A673 (cell line): ENCODE data around the gene MLST8. TPM values are rescaled to one million over a fixed set of nuclear protein-coding genes. Genes with fewer than 3 reads are reported as not detected.

Experiments used
- BruUV-seq: library from RNA; stranded (reverse); fragments of 400-500 nt; replicated peaks from 2 replicates; lab custom pipeline; 2021; lab: Mats Ljungman, UMichigan
- CTCF ChIA-PET: fragments of 300-600 bp; sonication (Branson Sonifier 250); formaldehyde crosslinking; loops from one replicate; lab custom pipeline; 2022; ENCODE audit warnings: antibody characterized with exemption; lab: Charles Lee
- POLR2A ChIA-PET: fragments of 300-600 bp; sonication (Branson Sonifier 250); formaldehyde crosslinking; loops from one replicate; lab custom pipeline; 2022; ENCODE audit warnings: antibody characterized with exemption; ENCODE audit not compliant: low non-redundant PET; lab: Charles Lee
- DNase-seq: peaks from one replicate; pipeline ENCODE4 v3.0.0-alpha.2; 2015; ENCODE audit warnings: low spot score
- H3K27ac ChIP-seq: fragments of 200-600 bp; sonication (generic); 2 replicates; pipeline ENCODE4 v1.5.1; 2016; ENCODE audit warnings: mixed run types, low read depth, mild to moderate bottlenecking, mixed read lengths, antibody characterized with exemption, low read length; ENCODE audit not compliant: poor library complexity, severe bottlenecking
- H3K27me3 ChIP-seq: fragments of 200-600 bp; sonication (generic); replicated peaks from 2 replicates; pipeline ENCODE4 v1.6.1; 2017; ENCODE audit warnings: mixed run types, low read depth, mild to moderate bottlenecking, mixed read lengths, antibody characterized with exemption, low read length; ENCODE audit not compliant: insufficient read depth, poor library complexity
- H3K36me3 ChIP-seq: fragments of 200-600 bp; sonication (generic); 2 replicates; pipeline ENCODE4 v1.6.1; 2016; ENCODE audit warnings: mixed run types, mild to moderate bottlenecking, mixed read lengths, antibody characterized with exemption, low read length; ENCODE audit not compliant: insufficient read depth, poor library complexity, severe bottlenecking
- H3K4me1 ChIP-seq: fragments of 200-600 bp; sonication (generic); 2 replicates; pipeline ENCODE4 v1.6.1; 2017; ENCODE audit warnings: mixed run types, mild to moderate bottlenecking, mixed read lengths, antibody characterized with exemption, low read length; ENCODE audit not compliant: insufficient read depth, poor library complexity, severe bottlenecking
- H3K4me3 ChIP-seq: fragments of 200-600 bp; sonication (generic); 2 replicates; pipeline ENCODE4 v1.5.1; 2016; ENCODE audit warnings: low read depth, mixed run types, mild to moderate bottlenecking, mixed read lengths, low read length; ENCODE audit not compliant: poor library complexity, severe bottlenecking
- H3K9me3 ChIP-seq: fragments of 200-600 bp; sonication (generic); 2 replicates; pipeline ENCODE4 v1.6.1; 2016; ENCODE audit warnings: mixed run types, low read depth, mild to moderate bottlenecking, mixed read lengths, antibody characterized with exemption, low read length; ENCODE audit not compliant: poor library complexity, severe bottlenecking
- EZH2 ChIP-seq: fragments of 200-600 bp; sonication (generic); IDR thresholded peaks from 2 replicates; pipeline ENCODE4 v1.6.1; 2017; ENCODE audit warnings: borderline replicate concordance, low read depth, mild to moderate bottlenecking, mixed read lengths, antibody characterized with exemption, low read length; ENCODE audit not compliant: poor library complexity, severe bottlenecking
- intact Hi-C: fragments of 100-400 bp; cut with micrococcal nuclease; formaldehyde crosslinking; loops from one replicate; pipeline ENCODE4 v1.10.0; 2022; ENCODE audit not compliant: unreplicated experiment
- total RNA-seq: library from RNA; stranded (reverse); gene quantifications from 2 replicates; pipeline ENCODE4 v1.2.3, GENCODE V29; 2021
- TF ChIP-seq, protein P1 (sequence below): fragments of 300-800, 200-600 bp; sonication (generic); conservative IDR thresholded peaks from 2 replicates; pipeline ENCODE4 v1.5.1; 2017; ENCODE audit warnings: low read depth, mild to moderate bottlenecking, antibody characterized with exemption, low read length, moderate library complexity, mixed read lengths

The MLST8 gene
- total RNA-seq, 1 experiment from 2014 or later, result 58.3 TPM

DNA sequence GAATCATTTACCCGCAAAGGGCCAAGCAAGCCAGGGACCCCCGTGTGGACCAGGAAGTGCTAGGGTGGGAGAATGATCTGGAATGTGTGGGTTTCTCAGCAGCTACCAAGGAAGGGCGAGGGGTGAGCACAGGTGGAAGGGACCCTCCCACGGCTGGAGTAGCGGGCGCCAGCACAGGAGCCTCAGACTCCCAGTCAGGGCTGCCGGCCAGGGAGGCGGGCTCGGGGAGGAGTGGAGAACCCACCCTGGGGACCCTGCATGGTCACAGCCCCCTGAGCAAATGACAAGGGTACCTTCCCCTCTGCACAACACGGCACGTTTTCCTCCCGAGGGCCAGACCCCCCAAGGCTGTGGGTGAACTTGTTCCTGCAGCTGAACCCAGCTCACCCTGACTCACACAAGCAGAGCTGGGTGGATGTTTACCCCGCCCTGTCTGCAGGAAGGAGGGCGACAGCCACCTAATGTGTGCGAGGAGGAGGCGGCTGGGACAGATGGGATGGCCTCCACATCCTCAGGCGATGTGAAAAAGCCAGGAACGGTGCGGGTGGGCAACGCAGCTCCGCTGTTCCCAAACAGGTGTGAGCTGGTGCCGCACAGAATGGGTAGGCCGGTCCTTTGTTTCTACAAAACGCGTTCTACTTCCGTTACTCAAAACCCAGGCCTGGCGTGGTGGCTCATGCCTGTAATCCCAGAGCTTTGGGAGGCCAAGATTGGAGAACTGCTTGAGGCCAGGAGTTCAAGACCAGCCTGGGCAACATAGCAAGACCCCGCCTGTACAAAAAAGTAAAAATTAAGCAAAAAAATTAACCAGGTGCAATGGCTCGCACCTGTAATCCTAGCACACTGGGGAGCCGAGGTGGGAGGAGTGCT is 39.9 kb downstream of the MLST8 start:
- intact Hi-C loops, result no loop called here
- no peak overlapping the region for H3K4me3 ChIP-seq
- no TSS peak for BruUV-seq
- no peaks in the 10 kb centered on the region for H3K27me3 ChIP-seq
- ChIA-PET CTCF (no interaction called here), POLR2A (no interaction called here)
- peaks cover 6% of the 10 kb centered on the region for H3K4me1 ChIP-seq
- TF ChIP-seq, protein P1, sequence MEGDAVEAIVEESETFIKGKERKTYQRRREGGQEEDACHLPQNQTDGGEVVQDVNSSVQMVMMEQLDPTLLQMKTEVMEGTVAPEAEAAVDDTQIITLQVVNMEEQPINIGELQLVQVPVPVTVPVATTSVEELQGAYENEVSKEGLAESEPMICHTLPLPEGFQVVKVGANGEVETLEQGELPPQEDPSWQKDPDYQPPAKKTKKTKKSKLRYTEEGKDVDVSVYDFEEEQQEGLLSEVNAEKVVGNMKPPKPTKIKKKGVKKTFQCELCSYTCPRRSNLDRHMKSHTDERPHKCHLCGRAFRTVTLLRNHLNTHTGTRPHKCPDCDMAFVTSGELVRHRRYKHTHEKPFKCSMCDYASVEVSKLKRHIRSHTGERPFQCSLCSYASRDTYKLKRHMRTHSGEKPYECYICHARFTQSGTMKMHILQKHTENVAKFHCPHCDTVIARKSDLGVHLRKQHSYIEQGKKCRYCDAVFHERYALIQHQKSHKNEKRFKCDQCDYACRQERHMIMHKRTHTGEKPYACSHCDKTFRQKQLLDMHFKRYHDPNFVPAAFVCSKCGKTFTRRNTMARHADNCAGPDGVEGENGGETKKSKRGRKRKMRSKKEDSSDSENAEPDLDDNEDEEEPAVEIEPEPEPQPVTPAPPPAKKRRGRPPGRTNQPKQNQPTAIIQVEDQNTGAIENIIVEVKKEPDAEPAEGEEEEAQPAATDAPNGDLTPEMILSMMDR, result no peak
- no peak for TF ChIP-seq EZH2
- no peak overlapping the region for H3K27ac ChIP-seq
- H3K9me3 ChIP-seq, result no peaks in the 10 kb centered on the region
- no peak for DNase-seq
- H3K36me3 ChIP-seq, result peaks cover 43% of the 10 kb centered on the region

DNA sequence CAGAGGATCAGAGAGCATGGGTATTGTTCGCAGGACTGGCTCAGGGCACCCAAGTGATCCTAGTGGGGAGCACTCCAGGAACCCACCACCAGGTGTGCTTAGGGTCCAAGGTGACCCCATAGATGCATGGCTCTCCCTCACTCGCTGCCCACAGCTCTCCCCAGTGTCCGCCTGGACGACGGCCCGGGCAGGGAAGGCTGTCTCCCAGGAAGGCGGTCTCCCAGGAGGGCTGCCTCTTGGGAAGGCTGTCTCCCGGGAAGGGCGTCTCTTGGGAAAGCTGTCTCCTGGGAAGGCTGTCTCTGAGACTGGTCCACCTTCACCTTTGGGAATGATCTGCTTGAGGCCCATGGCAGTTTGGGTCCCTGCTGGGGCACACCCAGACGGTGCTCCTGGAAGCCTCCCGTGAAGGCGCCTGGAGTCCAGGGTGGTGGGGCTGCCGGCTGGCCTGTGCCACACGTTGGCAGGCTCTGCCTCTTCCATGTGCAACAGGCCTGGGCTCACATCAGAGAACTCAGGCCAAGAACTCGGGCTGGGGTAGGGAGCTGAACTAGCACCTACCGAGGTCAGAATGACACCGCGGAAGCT is 41.1 kb downstream of the MLST8 start:
- Histone ChIP-seq H3K27ac (no peak overlapping the region), H3K9me3 (no peaks in the 10 kb centered on the region), H3K4me3 (no peak overlapping the region), H3K36me3 (peaks cover 43% of the 10 kb centered on the region), H3K4me1 (peaks cover 11% of the 10 kb centered on the region), H3K27me3 (no peaks in the 10 kb centered on the region)
- POLR2A ChIA-PET, result interaction anchor here (0.6 kb wide), 1 partner anchor 419 kb away, joined by 10 read pairs; no protein-coding TSS in a partner anchor
- no peak for DNase-seq
- BruUV-seq, result no TSS peak
- TF ChIP-seq, protein P1, result no peak
- TF ChIP-seq EZH2, result no peak
- intact Hi-C loops, result no loop called here
- CTCF ChIA-PET, result no interaction called here

DNA sequence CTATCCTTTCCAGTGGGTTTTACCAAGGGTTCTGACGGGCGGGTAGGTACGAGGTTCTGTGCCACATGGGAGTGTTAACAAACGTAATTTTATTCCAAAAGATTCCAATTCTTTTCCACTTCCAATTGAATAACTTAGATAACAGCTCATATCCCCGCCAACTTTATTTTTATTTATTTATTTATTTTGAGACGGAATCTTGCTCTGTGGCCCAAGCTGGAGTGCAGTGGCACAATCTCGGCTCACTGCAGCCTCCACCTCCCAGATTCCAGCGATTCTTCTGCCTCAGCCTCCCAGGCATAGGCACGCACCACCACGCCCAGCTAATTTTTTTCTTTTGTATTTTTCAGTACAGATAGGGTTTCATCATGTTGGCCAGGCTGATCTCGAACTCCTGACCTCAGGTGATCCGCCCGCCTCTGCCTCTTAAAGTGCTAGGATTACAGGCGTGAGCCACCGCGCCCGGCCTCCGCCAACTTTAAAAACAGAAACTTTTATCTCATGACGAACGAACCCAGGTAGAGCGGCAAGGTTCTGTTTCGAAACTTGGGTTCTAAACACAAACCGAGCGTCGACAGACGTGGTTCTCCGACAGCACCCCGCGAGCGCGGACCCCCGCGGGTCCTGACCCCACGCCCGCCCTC is 45.5 kb downstream of the MLST8 start:
- CTCF ChIA-PET, result interaction anchor here (0.6 to 0.9 kb wide), 2 partner anchors 193 to 234 kb away, joined by 3 read pairs; no protein-coding TSS in a partner anchor
- intact Hi-C loops, result no loop called here
- H3K9me3 ChIP-seq, result no peaks in the 10 kb centered on the region
- DNase-seq, result peak; percentile 43
- no peaks in the 10 kb centered on the region for H3K27me3 ChIP-seq
- H3K4me1 ChIP-seq, result peaks cover 18% of the 10 kb centered on the region
- POLR2A ChIA-PET, result interaction anchor here (0.5 kb wide), 1 partner anchor 26 kb away, joined by 3 read pairs; no protein-coding TSS in a partner anchor
- peaks cover 39% of the 10 kb centered on the region for H3K36me3 ChIP-seq
- H3K27ac ChIP-seq, result peak overlapping the region; percentile 90
- BruUV-seq, result TSS peak; percentile 54
- peak overlapping the region; percentile 77 for H3K4me3 ChIP-seq
- TF ChIP-seq EZH2, result no peak
- TF ChIP-seq, protein P1, result no peak
